Calu3 (cell line): ENCODE data around the gene SLC37A4. TPM values are rescaled to one million over a fixed set of nuclear protein-coding genes. Genes with fewer than 3 reads are reported as not detected.

Experiments
- BruUV-seq: library from RNA; stranded (reverse); fragments of 400-500 nt; replicated peaks from 2 replicates; lab custom pipeline; 2021; lab: Mats Ljungman, UMichigan
- CTCF ChIA-PET: fragments of 300-600 bp; sonication (Branson Sonifier 250); formaldehyde crosslinking; loops from one replicate; lab custom pipeline; 2022; ENCODE audit warnings: antibody characterized with exemption; lab: Charles Lee
- DNase-seq: peaks from one replicate; pipeline ENCODE4 v3.0.0; 2022
- H3K27ac Mint-ChIP-seq: one replicate; pipeline ENCODE4 v1.8.0; 2022; ENCODE audit warnings: mixed read lengths; ENCODE audit not compliant: unreplicated experiment
- H3K27me3 Mint-ChIP-seq: one replicate; pipeline ENCODE4 v1.8.0; 2022; ENCODE audit warnings: mixed read lengths; ENCODE audit not compliant: unreplicated experiment
- H3K36me3 Mint-ChIP-seq: one replicate; pipeline ENCODE4 v1.8.0; 2022; ENCODE audit warnings: mild to moderate bottlenecking, moderate library complexity, mixed read lengths; ENCODE audit not compliant: insufficient read depth, unreplicated experiment
- H3K4me1 Mint-ChIP-seq: one replicate; pipeline ENCODE4 v1.8.0; 2022; ENCODE audit warnings: mild to moderate bottlenecking, low read depth, mixed read lengths; ENCODE audit not compliant: unreplicated experiment
- H3K4me3 Mint-ChIP-seq: one replicate; pipeline ENCODE4 v1.8.0; 2022; ENCODE audit warnings: mild to moderate bottlenecking, low read depth, moderate library complexity, mixed read lengths; ENCODE audit not compliant: unreplicated experiment
- H3K9me3 Mint-ChIP-seq: one replicate; pipeline ENCODE4 v1.8.0; 2022; ENCODE audit warnings: low read depth, mixed read lengths; ENCODE audit not compliant: unreplicated experiment
- intact Hi-C: fragments of 100-400 bp; cut with micrococcal nuclease; formaldehyde crosslinking; loops from one replicate; pipeline ENCODE4 v1.10.0; 2022; ENCODE audit not compliant: unreplicated experiment
- total RNA-seq: library from RNA; stranded (reverse); gene quantifications from 2 replicates; pipeline ENCODE4 v1.2.3, GENCODE V29; 2022
- TF ChIP-seq, protein P1 (sequence below): fragments of 200-600 bp; IDR thresholded peaks from one replicate; pipeline ENCODE4 v1.8.0; 2022; ENCODE audit warnings: antibody characterized with exemption; ENCODE audit not compliant: unreplicated experiment

The SLC37A4 gene
- total RNA-seq, 1 experiment from 2014 or later: 21.2 TPM

DNA sequence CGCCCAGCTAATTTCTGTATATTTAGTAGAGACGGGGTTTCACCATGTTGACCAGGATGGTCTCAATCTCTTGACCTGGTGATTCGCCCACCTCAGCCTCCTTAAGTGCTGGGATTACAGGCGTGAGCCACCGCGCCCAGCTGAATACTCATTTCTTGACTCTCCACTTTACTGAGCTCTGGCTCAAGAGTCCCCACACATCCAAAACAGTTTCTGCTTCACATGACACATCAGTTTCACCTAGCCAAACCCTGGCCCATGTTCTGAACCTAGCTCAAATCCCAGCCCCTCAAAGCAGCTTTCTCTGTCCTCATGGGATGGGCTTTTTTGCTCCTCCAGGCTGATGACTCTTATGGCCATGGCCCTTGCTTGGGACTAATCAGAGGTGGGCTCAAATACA is 16.5 kb upstream of the SLC37A4 start:
- no peaks in the 10 kb centered on the region for H3K27me3 Mint-ChIP-seq
- BruUV-seq: no TSS peak
- no peaks in the 10 kb centered on the region for H3K4me1 Mint-ChIP-seq
- TF ChIP-seq, protein P1, sequence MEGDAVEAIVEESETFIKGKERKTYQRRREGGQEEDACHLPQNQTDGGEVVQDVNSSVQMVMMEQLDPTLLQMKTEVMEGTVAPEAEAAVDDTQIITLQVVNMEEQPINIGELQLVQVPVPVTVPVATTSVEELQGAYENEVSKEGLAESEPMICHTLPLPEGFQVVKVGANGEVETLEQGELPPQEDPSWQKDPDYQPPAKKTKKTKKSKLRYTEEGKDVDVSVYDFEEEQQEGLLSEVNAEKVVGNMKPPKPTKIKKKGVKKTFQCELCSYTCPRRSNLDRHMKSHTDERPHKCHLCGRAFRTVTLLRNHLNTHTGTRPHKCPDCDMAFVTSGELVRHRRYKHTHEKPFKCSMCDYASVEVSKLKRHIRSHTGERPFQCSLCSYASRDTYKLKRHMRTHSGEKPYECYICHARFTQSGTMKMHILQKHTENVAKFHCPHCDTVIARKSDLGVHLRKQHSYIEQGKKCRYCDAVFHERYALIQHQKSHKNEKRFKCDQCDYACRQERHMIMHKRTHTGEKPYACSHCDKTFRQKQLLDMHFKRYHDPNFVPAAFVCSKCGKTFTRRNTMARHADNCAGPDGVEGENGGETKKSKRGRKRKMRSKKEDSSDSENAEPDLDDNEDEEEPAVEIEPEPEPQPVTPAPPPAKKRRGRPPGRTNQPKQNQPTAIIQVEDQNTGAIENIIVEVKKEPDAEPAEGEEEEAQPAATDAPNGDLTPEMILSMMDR: no peak
- H3K4me3 Mint-ChIP-seq: no peak overlapping the region
- no peaks in the 10 kb centered on the region for H3K9me3 Mint-ChIP-seq
- H3K36me3 Mint-ChIP-seq: peaks cover 66% of the 10 kb centered on the region
- no peak for DNase-seq
- no peak overlapping the region for H3K27ac Mint-ChIP-seq
- intact Hi-C loops: no loop called here
- CTCF ChIA-PET: no interaction called here

DNA sequence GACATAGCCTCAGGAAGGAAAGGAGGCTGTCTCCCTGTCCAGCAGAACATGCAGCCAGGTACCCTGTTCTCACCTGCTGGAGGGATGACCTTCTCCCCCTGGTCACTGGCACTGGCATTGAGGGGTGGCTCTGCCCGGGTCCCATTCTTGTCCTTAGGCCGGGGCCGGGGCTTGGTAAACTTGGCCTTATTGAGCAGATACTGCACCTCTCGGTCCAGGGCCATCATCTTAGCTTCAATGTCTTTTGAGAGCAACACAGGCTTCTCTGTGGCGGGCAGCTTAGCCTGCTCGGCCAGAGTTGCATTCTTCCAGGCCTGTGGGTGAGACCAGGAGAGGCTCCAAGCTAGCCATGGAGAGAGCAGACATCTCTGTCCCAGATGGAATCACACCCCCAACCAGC is 15.8 kb upstream of the SLC37A4 start:
- CTCF ChIA-PET: no interaction called here
- Mint-ChIP-seq H3K9me3 (no peaks in the 10 kb centered on the region), H3K4me1 (no peaks in the 10 kb centered on the region), H3K4me3 (no peak overlapping the region), H3K27ac (no peak overlapping the region), H3K27me3 (no peaks in the 10 kb centered on the region), H3K36me3 (peaks cover 59% of the 10 kb centered on the region)
- BruUV-seq: no TSS peak
- intact Hi-C loops: no loop called here
- no peak for DNase-seq
- TF ChIP-seq, protein P1: no peak

DNA sequence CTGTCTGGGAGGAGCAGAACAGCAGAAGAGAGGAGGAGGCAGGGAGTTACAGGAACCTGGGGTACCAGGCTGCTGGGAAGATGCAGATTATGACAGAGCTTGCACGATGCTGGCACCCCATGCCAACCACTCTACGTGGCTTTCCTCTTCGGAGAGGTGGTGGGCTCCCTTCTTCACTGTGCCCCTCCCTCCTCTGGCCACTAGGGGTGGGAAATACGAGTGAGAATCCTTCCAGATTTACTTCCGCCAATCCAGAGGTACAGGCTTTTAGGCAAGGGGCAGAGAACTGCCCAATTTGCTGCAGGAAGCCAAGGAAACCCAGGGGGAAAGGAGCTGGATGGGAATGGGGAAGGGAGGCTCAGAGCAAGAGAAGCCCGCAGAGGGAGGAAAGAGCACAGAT is 14.0 kb upstream of the SLC37A4 start:
- intact Hi-C loops: no loop called here
- TF ChIP-seq, protein P1: no peak
- CTCF ChIA-PET: no interaction called here
- BruUV-seq: no TSS peak
- Mint-ChIP-seq H3K9me3 (no peaks in the 10 kb centered on the region), H3K36me3 (peaks cover 44% of the 10 kb centered on the region), H3K4me1 (no peaks in the 10 kb centered on the region), H3K4me3 (no peak overlapping the region), H3K27me3 (no peaks in the 10 kb centered on the region), H3K27ac (peak overlapping the region; percentile 50)
- no peak for DNase-seq

DNA sequence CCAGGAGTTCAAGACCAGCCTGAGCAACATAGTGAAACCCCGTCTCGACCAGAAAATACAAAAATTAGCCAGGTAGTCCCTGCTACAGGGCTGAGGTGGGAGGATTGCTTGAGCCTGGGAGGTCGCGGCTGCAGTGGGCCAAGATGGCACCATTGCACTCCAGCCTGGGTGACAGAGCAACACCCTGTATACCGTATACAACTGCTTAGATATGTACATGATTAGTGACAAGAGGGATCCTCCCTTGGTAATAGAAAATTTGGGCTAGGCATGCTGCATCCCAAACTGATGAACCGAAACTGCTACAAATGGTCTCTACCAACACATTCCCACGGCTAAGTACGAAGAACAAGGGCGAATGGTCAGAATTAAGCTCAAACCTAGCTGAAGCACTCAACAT is 12.2 kb upstream of the SLC37A4 start:
- Mint-ChIP-seq H3K4me3 (no peak overlapping the region), H3K36me3 (peaks cover 32% of the 10 kb centered on the region), H3K27me3 (no peaks in the 10 kb centered on the region), H3K4me1 (no peaks in the 10 kb centered on the region), H3K27ac (no peak overlapping the region), H3K9me3 (no peaks in the 10 kb centered on the region)
- TF ChIP-seq, protein P1: no peak
- DNase-seq: no peak
- CTCF ChIA-PET: no interaction called here
- BruUV-seq: no TSS peak
- intact Hi-C loops: no loop called here
